Panc1 (cell line): ENCODE measurements around the gene SUCLG2.

ENCODE experiments used
- CTCF ChIP-seq: fragments of 450-650 bp; IDR thresholded peaks from 2 replicates; pipeline ENCODE4 v1.5.1; 2017; ENCODE audit warnings: mild to moderate bottlenecking
- POLR2AphosphoS5 ChIP-seq: IDR thresholded peaks from 2 replicates; pipeline ENCODE4 v1.6.1; 2012; ENCODE audit warnings: mild to moderate bottlenecking, low read depth, low read length, moderate library complexity
- REST ChIP-seq, 2 experiments: IDR thresholded peaks; 2 replicates each; pipeline ENCODE4 v1.6.1; 2011 to 2012; ENCODE audit warnings: low read depth in 2 of 2, control low read depth in 1 of 2, low read length in 1 of 2, mild to moderate bottlenecking in 1 of 2, moderate library complexity in 1 of 2; ENCODE audit not compliant: insufficient read depth in 1 of 2
- SIN3A ChIP-seq: IDR thresholded peaks from 2 replicates; pipeline ENCODE4 v1.6.1; 2012; ENCODE audit warnings: low read depth, mild to moderate bottlenecking, low read length, moderate library complexity, borderline replicate concordance; ENCODE audit not compliant: insufficient read depth
- TCF7L2 ChIP-seq: IDR thresholded peaks from 2 replicates; pipeline ENCODE4 v1.6.1; 2011; ENCODE audit warnings: mild to moderate bottlenecking, low read depth, low read length, inconsistent platforms

GRCh38 chr3:67478423-67478822 lies 176.0 kb downstream of the SUCLG2 start:
- no peak for TF ChIP-seq CTCF
- no peak for TF ChIP-seq REST (IDR thresholded peaks at IDR 0.05; ENCODE audit: insufficient read depth in 1 of 2, low read depth in 2 of 2, low read length in 1 of 2)
- no peak for TF ChIP-seq POLR2AphosphoS5
- no peak for TF ChIP-seq TCF7L2
- no peak for TF ChIP-seq SIN3A
